ENCODE data around the gene CACNB1. TPM values are rescaled to one million over a fixed set of nuclear protein-coding genes. Genes with fewer than 3 reads are reported as not detected.

The CACNB1 gene
- total RNA-seq, 3 donors from 2014 or later (not counting 1 experiment from before 2014, with no cell fraction given) = 23.7 to 28.5 (median 28.1) TPM

GRCh38 chr17:39229274-39229913 is 31.9 kb upstream of the CACNB1 start:
- H3K27me3 Mint-ChIP-seq (ENCODE audit: low read depth in 2 of 2) = peaks cover 28 to 31% of the 10 kb centered on the region in 2 donors
- WGBS (ENCODE audit: insufficient coverage) = 83% methylated on average over 11 of the region's 11 CpGs
- H3K27me3 ChIP-seq (ENCODE audit: control insufficient read depth, insufficient read depth, low read length) = peaks cover 21% of the 10 kb centered on the region

GRCh38 chr17:39227364-39227919 is 30.0 kb upstream of the CACNB1 start:
- no peaks in the 10 kb centered on the region for H3K36me3 ChIP-seq (ENCODE audit: control insufficient read depth, insufficient read depth, low read length)
- Mint-ChIP-seq H3K4me1 (peaks cover 16 to 26% of the 10 kb centered on the region in 2 donors), H3K27ac (no peak overlapping the region), H3K36me3 (no peaks in the 10 kb centered on the region), H3K4me3 (no peak overlapping the region), H3K9me3 (no peaks in the 10 kb centered on the region), H3K27me3 (ENCODE audit: low read depth in 2 of 2) (peaks cover 37 to 49% of the 10 kb centered on the region in 2 donors)
- DNase-seq (no peak), ATAC-seq (no peak)
- no peak overlapping the region for H3K4me3 ChIP-seq (ENCODE audit: low read length)
- H3K27ac ChIP-seq (ENCODE audit: low read length) = no peak overlapping the region
- intact Hi-C loops (cut with micrococcal nuclease) = no loop called here
- TF ChIP-seq CTCF (IDR thresholded peaks at IDR 0.05) = no peak
- H3K4me1 ChIP-seq (ENCODE audit: control insufficient read depth, insufficient read depth, low read length) = peaks cover 22% of the 10 kb centered on the region
- peaks cover 28% of the 10 kb centered on the region for H3K27me3 ChIP-seq (ENCODE audit: control insufficient read depth, insufficient read depth, low read length)
- no peaks in the 10 kb centered on the region for H3K9me3 ChIP-seq (ENCODE audit: control insufficient read depth, insufficient read depth, low read length)
- 86% methylated on average over 1 of the region's 2 CpGs for WGBS (ENCODE audit: insufficient coverage)

More at GRCh38 chr17:39229274-39229913, 31.9 kb upstream of the CACNB1 start:
- Histone ChIP-seq H3K9me3 (ENCODE audit: control insufficient read depth, insufficient read depth, low read length) (no peaks in the 10 kb centered on the region), H3K4me3 (ENCODE audit: low read length) (no peak overlapping the region), H3K36me3 (ENCODE audit: control insufficient read depth, insufficient read depth, low read length) (no peaks in the 10 kb centered on the region), H3K27ac (ENCODE audit: low read length) (no peak overlapping the region), H3K4me1 (ENCODE audit: control insufficient read depth, insufficient read depth, low read length) (peaks cover 22% of the 10 kb centered on the region)
- no peak for DNase-seq
- TF ChIP-seq CTCF (IDR thresholded peaks at IDR 0.05) = no peak
- Mint-ChIP-seq H3K4me3 (no peak overlapping the region), H3K27ac (no peak overlapping the region), H3K9me3 (no peaks in the 10 kb centered on the region), H3K36me3 (no peaks in the 10 kb centered on the region), H3K4me1 (peaks cover 16 to 22% of the 10 kb centered on the region in 2 donors)
- intact Hi-C loops (cut with micrococcal nuclease) = no loop called here
- ATAC-seq = no peak

- WGBS (ENCODE audit: insufficient coverage) = 14% methylated on average over 23 of the region's 24 CpGs
- no peak for TF ChIP-seq CTCF (IDR thresholded peaks at IDR 0.05)
- no peaks in the 10 kb centered on the region for H3K9me3 ChIP-seq (ENCODE audit: control insufficient read depth, insufficient read depth, low read length)
- Mint-ChIP-seq H3K36me3 (no peaks in the 10 kb centered on the region), H3K4me3 (peak overlapping the region; percentile 78), H3K4me1 (peaks cover 6 to 15% of the 10 kb centered on the region in 2 donors), H3K27me3 (ENCODE audit: low read depth in 2 of 2) (peaks cover 27 to 49% of the 10 kb centered on the region in 2 donors), H3K27ac (no peak overlapping the region), H3K9me3 (no peaks in the 10 kb centered on the region)
- peak; percentile 52 to 83 (median 74) for ATAC-seq
- H3K4me1 ChIP-seq (ENCODE audit: control insufficient read depth, insufficient read depth, low read length) = peaks cover 11% of the 10 kb centered on the region
- no peaks in the 10 kb centered on the region for H3K36me3 ChIP-seq (ENCODE audit: control insufficient read depth, insufficient read depth, low read length)
- H3K4me3 ChIP-seq (ENCODE audit: low read length) = no peak overlapping the region
- intact Hi-C loops (cut with micrococcal nuclease) = no loop called here
- DNase-seq = peak in 1 of 2 donors; percentile 67
- H3K27me3 ChIP-seq (ENCODE audit: control insufficient read depth, insufficient read depth, low read length) = peaks cover 28% of the 10 kb centered on the region
- H3K27ac ChIP-seq (ENCODE audit: low read length) = no peak overlapping the region
Observed at GRCh38 chr17:39225959-39226683, 28.7 kb upstream of the CACNB1 start.
